ENCODE data around the gene FANCC.

Gene FANCC

GRCh38 chr9:95317119-95317892 is at the start of gene FANCC:
Gene FANCC (minus strand): TSS chr9:95317709. CDS start chr9:95249291, 68,418 bp downstream.
- Histone ChIP-seq H3K9ac (ENCODE audit: low read length in 5 of 5) (peak within 1 kb of the TSS; percentile 77 to 98 (median 94)), H3K4me3 (ENCODE audit: low read depth in 1 of 5, low read length in 5 of 5) (peak within 1 kb of the TSS; percentile 67 to 94 (median 90)), H3K27ac (ENCODE audit: low read depth, low read length) (peak within 1 kb of the TSS; percentile 94), H3K9me3 (ENCODE audit: control insufficient read depth in 5 of 5, low read length in 5 of 5) (no peaks in the 10 kb centered on the region), H3K4me1 (ENCODE audit: control insufficient read depth in 5 of 5, insufficient read depth in 5 of 5, low read length in 5 of 5) (peaks cover 3 to 31% (median 23%) of the 10 kb centered on the region in 5 donors), H3K36me3 (ENCODE audit: control insufficient read depth in 5 of 5, insufficient read depth in 5 of 5, low read length in 5 of 5) (no peaks in the 10 kb centered on the region), H3K27me3 (ENCODE audit: control insufficient read depth in 5 of 5, insufficient read depth in 4 of 5, low read length in 5 of 5) (no peaks in the 10 kb centered on the region)

GRCh38 chr9:95366731-95367325 is 49.3 kb upstream of the FANCC start:
- H3K9me3 ChIP-seq (ENCODE audit: control insufficient read depth in 5 of 5, low read length in 5 of 5), result no peaks in the 10 kb centered on the region
- no peak overlapping the region for H3K27ac ChIP-seq (ENCODE audit: low read depth, low read length)
- no peak overlapping the region for H3K4me3 ChIP-seq (ENCODE audit: low read depth in 1 of 5, low read length in 5 of 5)
- H3K27me3 ChIP-seq (ENCODE audit: control insufficient read depth in 5 of 5, insufficient read depth in 4 of 5, low read length in 5 of 5), result peaks cover 0 to 14% (median 2%) of the 10 kb centered on the region in 5 donors
- no peaks in the 10 kb centered on the region for H3K36me3 ChIP-seq (ENCODE audit: control insufficient read depth in 5 of 5, insufficient read depth in 5 of 5, low read length in 5 of 5)
- H3K9ac ChIP-seq (ENCODE audit: low read length in 5 of 5), result no peak overlapping the region
- peaks cover 0 to 7% (median 0%) of the 10 kb centered on the region in 5 donors for H3K4me1 ChIP-seq (ENCODE audit: control insufficient read depth in 5 of 5, insufficient read depth in 5 of 5, low read length in 5 of 5)

- H3K27me3 ChIP-seq (ENCODE audit: control insufficient read depth in 5 of 5, insufficient read depth in 4 of 5, low read length in 5 of 5), result peaks cover 0 to 14% (median 2%) of the 10 kb centered on the region in 5 donors
- H3K4me3 ChIP-seq (ENCODE audit: low read depth in 1 of 5, low read length in 5 of 5), result no peak overlapping the region
- no peaks in the 10 kb centered on the region for H3K9me3 ChIP-seq (ENCODE audit: control insufficient read depth in 5 of 5, low read length in 5 of 5)
- H3K9ac ChIP-seq (ENCODE audit: low read length in 5 of 5), result no peak overlapping the region
- peaks cover 0 to 7% (median 0%) of the 10 kb centered on the region in 5 donors for H3K4me1 ChIP-seq (ENCODE audit: control insufficient read depth in 5 of 5, insufficient read depth in 5 of 5, low read length in 5 of 5)
- H3K36me3 ChIP-seq (ENCODE audit: control insufficient read depth in 5 of 5, insufficient read depth in 5 of 5, low read length in 5 of 5), result no peaks in the 10 kb centered on the region
- no peak overlapping the region for H3K27ac ChIP-seq (ENCODE audit: low read depth, low read length)
Measured at GRCh38 chr9:95365766-95366165, 48.3 kb upstream of the FANCC start.

GRCh38 chr9:95363051-95363841 is 45.7 kb upstream of the FANCC start:
- H3K4me3 ChIP-seq (ENCODE audit: low read depth in 1 of 5, low read length in 5 of 5), result peak overlapping the region in 1 of 5 donors; percentile 9
- H3K4me1 ChIP-seq (ENCODE audit: control insufficient read depth in 5 of 5, insufficient read depth in 5 of 5, low read length in 5 of 5), result peaks cover 0 to 7% (median 0%) of the 10 kb centered on the region in 5 donors
- no peak overlapping the region for H3K9ac ChIP-seq (ENCODE audit: low read length in 5 of 5)
- no peak overlapping the region for H3K27ac ChIP-seq (ENCODE audit: low read depth, low read length)
- peaks cover 0 to 8% (median 2%) of the 10 kb centered on the region in 5 donors for H3K27me3 ChIP-seq (ENCODE audit: control insufficient read depth in 5 of 5, insufficient read depth in 4 of 5, low read length in 5 of 5)
- H3K36me3 ChIP-seq (ENCODE audit: control insufficient read depth in 5 of 5, insufficient read depth in 5 of 5, low read length in 5 of 5), result no peaks in the 10 kb centered on the region
- H3K9me3 ChIP-seq (ENCODE audit: control insufficient read depth in 5 of 5, low read length in 5 of 5), result no peaks in the 10 kb centered on the region

- Histone ChIP-seq H3K4me3 (ENCODE audit: low read depth in 1 of 5, low read length in 5 of 5) (no peak overlapping the region), H3K9me3 (ENCODE audit: control insufficient read depth in 5 of 5, low read length in 5 of 5) (no peaks in the 10 kb centered on the region), H3K27ac (ENCODE audit: low read depth, low read length) (no peak overlapping the region), H3K27me3 (ENCODE audit: control insufficient read depth in 5 of 5, insufficient read depth in 4 of 5, low read length in 5 of 5) (peaks cover 0 to 2% (median 0%) of the 10 kb centered on the region in 5 donors), H3K4me1 (ENCODE audit: control insufficient read depth in 5 of 5, insufficient read depth in 5 of 5, low read length in 5 of 5) (peaks cover 0 to 7% (median 0%) of the 10 kb centered on the region in 5 donors), H3K36me3 (ENCODE audit: control insufficient read depth in 5 of 5, insufficient read depth in 5 of 5, low read length in 5 of 5) (no peaks in the 10 kb centered on the region), H3K9ac (ENCODE audit: low read length in 5 of 5) (no peak overlapping the region)
Measured at GRCh38 chr9:95360866-95361265, 43.4 kb upstream of the FANCC start.

GRCh38 chr9:95357316-95357715 is 39.8 kb upstream of the FANCC start:
- no peaks in the 10 kb centered on the region for H3K9me3 ChIP-seq (ENCODE audit: control insufficient read depth in 5 of 5, low read length in 5 of 5)
- no peaks in the 10 kb centered on the region for H3K4me1 ChIP-seq (ENCODE audit: control insufficient read depth in 5 of 5, insufficient read depth in 5 of 5, low read length in 5 of 5)
- no peaks in the 10 kb centered on the region for H3K27me3 ChIP-seq (ENCODE audit: control insufficient read depth in 5 of 5, insufficient read depth in 4 of 5, low read length in 5 of 5)
- H3K9ac ChIP-seq (ENCODE audit: low read length in 5 of 5), result no peak overlapping the region
- no peaks in the 10 kb centered on the region for H3K36me3 ChIP-seq (ENCODE audit: control insufficient read depth in 5 of 5, insufficient read depth in 5 of 5, low read length in 5 of 5)
- no peak overlapping the region for H3K4me3 ChIP-seq (ENCODE audit: low read depth in 1 of 5, low read length in 5 of 5)
- H3K27ac ChIP-seq (ENCODE audit: low read depth, low read length), result no peak overlapping the region

GRCh38 chr9:95355500-95355899 is 38.0 kb upstream of the FANCC start:
- H3K36me3 ChIP-seq (ENCODE audit: control insufficient read depth in 5 of 5, insufficient read depth in 5 of 5, low read length in 5 of 5), result no peaks in the 10 kb centered on the region
- H3K4me1 ChIP-seq (ENCODE audit: control insufficient read depth in 5 of 5, insufficient read depth in 5 of 5, low read length in 5 of 5), result no peaks in the 10 kb centered on the region
- no peaks in the 10 kb centered on the region for H3K9me3 ChIP-seq (ENCODE audit: control insufficient read depth in 5 of 5, low read length in 5 of 5)
- H3K4me3 ChIP-seq (ENCODE audit: low read depth in 1 of 5, low read length in 5 of 5), result no peak overlapping the region
- no peak overlapping the region for H3K9ac ChIP-seq (ENCODE audit: low read length in 5 of 5)
- no peak overlapping the region for H3K27ac ChIP-seq (ENCODE audit: low read depth, low read length)
- H3K27me3 ChIP-seq (ENCODE audit: control insufficient read depth in 5 of 5, insufficient read depth in 4 of 5, low read length in 5 of 5), result peaks cover 0 to 8% (median 0%) of the 10 kb centered on the region in 5 donors

GRCh38 chr9:95351051-95351450 is 33.5 kb upstream of the FANCC start:
- peaks cover 0 to 12% (median 7%) of the 10 kb centered on the region in 5 donors for H3K4me1 ChIP-seq (ENCODE audit: control insufficient read depth in 5 of 5, insufficient read depth in 5 of 5, low read length in 5 of 5)
- no peak overlapping the region for H3K27ac ChIP-seq (ENCODE audit: low read depth, low read length)
- peaks cover 14 to 29% (median 17%) of the 10 kb centered on the region in 5 donors for H3K27me3 ChIP-seq (ENCODE audit: control insufficient read depth in 5 of 5, insufficient read depth in 4 of 5, low read length in 5 of 5)
- H3K36me3 ChIP-seq (ENCODE audit: control insufficient read depth in 5 of 5, insufficient read depth in 5 of 5, low read length in 5 of 5), result no peaks in the 10 kb centered on the region
- H3K9me3 ChIP-seq (ENCODE audit: control insufficient read depth in 5 of 5, low read length in 5 of 5), result no peaks in the 10 kb centered on the region
- no peak overlapping the region for H3K4me3 ChIP-seq (ENCODE audit: low read depth in 1 of 5, low read length in 5 of 5)
- H3K9ac ChIP-seq (ENCODE audit: low read length in 5 of 5), result no peak overlapping the region

- Histone ChIP-seq H3K27me3 (ENCODE audit: control insufficient read depth in 5 of 5, insufficient read depth in 4 of 5, low read length in 5 of 5) (peaks cover 14 to 29% (median 17%) of the 10 kb centered on the region in 5 donors), H3K9ac (ENCODE audit: low read length in 5 of 5) (no peak overlapping the region), H3K9me3 (ENCODE audit: control insufficient read depth in 5 of 5, low read length in 5 of 5) (no peaks in the 10 kb centered on the region), H3K4me3 (ENCODE audit: low read depth in 1 of 5, low read length in 5 of 5) (no peak overlapping the region), H3K4me1 (ENCODE audit: control insufficient read depth in 5 of 5, insufficient read depth in 5 of 5, low read length in 5 of 5) (peaks cover 0 to 12% (median 7%) of the 10 kb centered on the region in 5 donors), H3K27ac (ENCODE audit: low read depth, low read length) (no peak overlapping the region), H3K36me3 (ENCODE audit: control insufficient read depth in 5 of 5, insufficient read depth in 5 of 5, low read length in 5 of 5) (no peaks in the 10 kb centered on the region)
Measured at GRCh38 chr9:95350266-95350665, 32.8 kb upstream of the FANCC start.
